ENCODE measurements around the gene ME3.

The ME3 gene

DNA sequence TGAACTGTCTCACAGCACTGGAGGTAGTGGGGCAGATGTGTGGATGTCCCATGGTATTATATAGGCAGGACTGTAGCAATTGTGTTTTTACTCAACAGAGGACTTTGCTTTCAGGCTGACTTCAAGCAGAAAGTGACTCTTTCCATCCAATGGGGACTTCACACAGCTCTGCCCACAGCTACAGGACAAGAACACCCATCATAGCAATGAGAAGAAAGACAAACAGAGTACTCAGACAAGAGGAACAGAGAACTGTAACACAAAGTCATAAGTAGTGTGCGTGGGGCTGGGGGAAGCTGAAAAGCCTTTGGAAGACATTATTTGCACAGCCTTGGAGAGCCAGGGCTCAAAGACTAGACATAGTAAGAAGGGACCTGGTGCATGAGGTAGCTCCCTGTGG, 227.4 kb downstream of the ME3 start:
- H2BK5ac ChIP-seq (ENCODE audit: low read length): no peak overlapping the region
- H3K9ac ChIP-seq (ENCODE audit: low read length): no peak overlapping the region
- H3K4me1 ChIP-seq (ENCODE audit: control insufficient read depth, low read depth, low read length): no peaks in the 10 kb centered on the region
- no peak overlapping the region for H3K27ac ChIP-seq (ENCODE audit: low read depth, low read length)
- no peak overlapping the region for H2BK120ac ChIP-seq (ENCODE audit: low read depth, low read length)
- H3K27me3 ChIP-seq (ENCODE audit: insufficient read depth, low read length, poor library complexity): no peaks in the 10 kb centered on the region
- WGBS (ENCODE audit: extremely low coverage, insufficient coverage, low lambda C conversion rate): no CpG with 5 or more reads among the region's 1 CpG
- no peak overlapping the region for H4K5ac ChIP-seq (ENCODE audit: low read length)
- H3K79me1 ChIP-seq (ENCODE audit: low read length): no peaks in the 10 kb centered on the region
- no peak overlapping the region for H3K4me3 ChIP-seq (ENCODE audit: low read length)
- H3K56ac ChIP-seq (ENCODE audit: low read length): no peak overlapping the region
- no peak for DNase-seq
- H3K18ac ChIP-seq (ENCODE audit: low read length): no peak overlapping the region
- H3K36me3 ChIP-seq (ENCODE audit: control insufficient read depth, insufficient read depth, low read length): no peaks in the 10 kb centered on the region
- no peak overlapping the region for H3K4ac ChIP-seq (ENCODE audit: low read depth, low read length)
- H4K8ac ChIP-seq (ENCODE audit: low read depth, low read length): no peak overlapping the region
- no peaks in the 10 kb centered on the region for H3K79me2 ChIP-seq (ENCODE audit: control insufficient read depth, insufficient read depth, low read length)
- no peak overlapping the region for H3K4me2 ChIP-seq (ENCODE audit: low read length)
- no peak overlapping the region for H3K23ac ChIP-seq (ENCODE audit: low read length)
- no peak overlapping the region for H2BK15ac ChIP-seq (replicated peaks; ENCODE audit: low read depth)
- H2AK5ac ChIP-seq (ENCODE audit: low read length): no peak overlapping the region

DNA sequence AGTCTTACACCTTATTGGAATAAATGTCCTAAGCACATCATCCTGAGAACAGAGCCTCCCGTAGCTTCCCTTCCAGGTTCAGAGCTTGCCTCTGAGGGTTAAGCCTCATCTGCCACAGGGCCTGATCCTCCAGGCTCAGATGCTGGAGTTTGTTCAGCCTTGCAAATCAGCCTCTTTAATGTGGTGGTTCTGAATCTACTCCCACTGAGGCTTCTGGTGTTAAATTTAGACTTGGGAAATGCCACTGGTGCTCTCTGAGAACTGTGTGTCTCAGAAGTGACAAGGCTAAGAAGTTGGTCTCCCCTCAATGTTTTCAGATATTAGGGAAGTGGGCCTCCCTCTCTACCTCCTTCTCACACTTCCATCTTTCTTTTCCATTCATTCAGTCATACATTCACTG, 229.0 kb downstream of the ME3 start:
- no peak overlapping the region for H3K4me3 ChIP-seq (ENCODE audit: low read length)
- no peak for DNase-seq
- H4K5ac ChIP-seq (ENCODE audit: low read length): no peak overlapping the region
- no peak overlapping the region for H3K27ac ChIP-seq (ENCODE audit: low read depth, low read length)
- no peak overlapping the region for H3K4me2 ChIP-seq (ENCODE audit: low read length)
- H3K23ac ChIP-seq (ENCODE audit: low read length): no peak overlapping the region
- no peak overlapping the region for H2BK5ac ChIP-seq (ENCODE audit: low read length)
- H3K27me3 ChIP-seq (ENCODE audit: insufficient read depth, low read length, poor library complexity): no peaks in the 10 kb centered on the region
- H2AK5ac ChIP-seq (ENCODE audit: low read length): no peak overlapping the region
- H3K36me3 ChIP-seq (ENCODE audit: control insufficient read depth, insufficient read depth, low read length): no peaks in the 10 kb centered on the region
- H3K79me1 ChIP-seq (ENCODE audit: low read length): no peaks in the 10 kb centered on the region
- no peak overlapping the region for H3K18ac ChIP-seq (ENCODE audit: low read length)
- H3K4me1 ChIP-seq (ENCODE audit: control insufficient read depth, low read depth, low read length): no peaks in the 10 kb centered on the region
- WGBS (ENCODE audit: extremely low coverage, insufficient coverage, low lambda C conversion rate): no CpG with 5 or more reads among the region's 1 CpG
- no peak overlapping the region for H2BK15ac ChIP-seq (replicated peaks; ENCODE audit: low read depth)
- H3K56ac ChIP-seq (ENCODE audit: low read length): no peak overlapping the region
- H4K8ac ChIP-seq (ENCODE audit: low read depth, low read length): no peak overlapping the region
- no peak overlapping the region for H3K4ac ChIP-seq (ENCODE audit: low read depth, low read length)
- H3K79me2 ChIP-seq (ENCODE audit: control insufficient read depth, insufficient read depth, low read length): no peaks in the 10 kb centered on the region
- H3K9ac ChIP-seq (ENCODE audit: low read length): no peak overlapping the region
- H2BK120ac ChIP-seq (ENCODE audit: low read depth, low read length): no peak overlapping the region

DNA sequence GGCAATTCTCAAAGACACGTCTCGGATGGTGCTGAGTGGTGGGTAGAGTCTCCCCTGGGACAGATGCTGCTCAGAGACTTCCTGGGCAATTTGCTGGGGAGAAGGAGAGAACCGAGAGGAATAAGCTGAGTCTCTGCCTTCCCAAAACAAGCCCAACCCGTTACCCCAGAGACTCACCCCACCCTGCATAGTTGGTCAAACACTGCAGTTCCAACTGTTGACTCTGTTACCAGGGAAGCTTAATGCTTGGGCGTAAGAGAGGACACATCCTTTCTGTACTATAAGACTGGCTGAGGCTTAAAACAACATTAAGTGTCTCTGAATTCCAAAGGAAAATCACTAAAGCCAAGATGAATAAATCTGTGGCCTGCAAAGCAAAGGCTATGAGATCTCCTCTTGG, 229.6 kb downstream of the ME3 start:
- H3K79me2 ChIP-seq (ENCODE audit: control insufficient read depth, insufficient read depth, low read length): no peaks in the 10 kb centered on the region
- H4K5ac ChIP-seq (ENCODE audit: low read length): no peak overlapping the region
- DNase-seq: no peak
- no peaks in the 10 kb centered on the region for H3K36me3 ChIP-seq (ENCODE audit: control insufficient read depth, insufficient read depth, low read length)
- no peak overlapping the region for H3K56ac ChIP-seq (ENCODE audit: low read length)
- H3K79me1 ChIP-seq (ENCODE audit: low read length): no peaks in the 10 kb centered on the region
- no peak overlapping the region for H3K4ac ChIP-seq (ENCODE audit: low read depth, low read length)
- H2AK5ac ChIP-seq (ENCODE audit: low read length): no peak overlapping the region
- no peak overlapping the region for H3K23ac ChIP-seq (ENCODE audit: low read length)
- H2BK5ac ChIP-seq (ENCODE audit: low read length): no peak overlapping the region
- no peak overlapping the region for H3K27ac ChIP-seq (ENCODE audit: low read depth, low read length)
- no peak overlapping the region for H4K8ac ChIP-seq (ENCODE audit: low read depth, low read length)
- WGBS (ENCODE audit: extremely low coverage, insufficient coverage, low lambda C conversion rate): no CpG with 5 or more reads among the region's 5 CpGs
- H3K27me3 ChIP-seq (ENCODE audit: insufficient read depth, low read length, poor library complexity): no peaks in the 10 kb centered on the region
- H2BK15ac ChIP-seq (replicated peaks; ENCODE audit: low read depth): no peak overlapping the region
- no peaks in the 10 kb centered on the region for H3K4me1 ChIP-seq (ENCODE audit: control insufficient read depth, low read depth, low read length)
- H3K9ac ChIP-seq (ENCODE audit: low read length): no peak overlapping the region
- no peak overlapping the region for H3K18ac ChIP-seq (ENCODE audit: low read length)
- H2BK120ac ChIP-seq (ENCODE audit: low read depth, low read length): no peak overlapping the region
- no peak overlapping the region for H3K4me3 ChIP-seq (ENCODE audit: low read length)
- H3K4me2 ChIP-seq (ENCODE audit: low read length): no peak overlapping the region

DNA sequence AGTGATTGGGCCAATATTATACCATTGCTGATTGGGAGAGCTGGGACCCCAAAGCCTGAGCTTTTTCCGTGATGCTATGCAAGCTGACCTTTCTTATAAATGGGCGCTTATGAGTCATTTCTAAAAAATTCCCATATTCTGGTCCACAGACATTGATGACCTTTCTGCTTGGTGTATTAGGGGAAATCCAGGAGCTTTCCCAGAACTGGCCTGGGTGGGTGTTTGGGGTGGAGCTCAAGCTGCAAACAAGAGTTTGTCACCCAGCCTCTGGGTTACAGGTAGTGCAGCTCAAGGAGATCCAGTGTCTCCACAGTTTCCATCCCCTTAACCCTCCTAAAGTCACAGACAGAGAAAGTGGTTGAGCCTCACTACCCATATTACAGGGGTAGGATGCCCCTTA, 230.0 kb downstream of the ME3 start:
- Histone ChIP-seq H3K79me1 (ENCODE audit: low read length) (no peaks in the 10 kb centered on the region), H2BK120ac (ENCODE audit: low read depth, low read length) (no peak overlapping the region), H3K4ac (ENCODE audit: low read depth, low read length) (no peak overlapping the region), H3K27me3 (ENCODE audit: insufficient read depth, low read length, poor library complexity) (no peaks in the 10 kb centered on the region), H2AK5ac (ENCODE audit: low read length) (no peak overlapping the region), H3K4me3 (ENCODE audit: low read length) (no peak overlapping the region), H4K8ac (ENCODE audit: low read depth, low read length) (no peak overlapping the region), H3K18ac (ENCODE audit: low read length) (no peak overlapping the region), H3K4me1 (ENCODE audit: control insufficient read depth, low read depth, low read length) (no peaks in the 10 kb centered on the region), H3K56ac (ENCODE audit: low read length) (no peak overlapping the region), H3K79me2 (ENCODE audit: control insufficient read depth, insufficient read depth, low read length) (no peaks in the 10 kb centered on the region), H2BK15ac (replicated peaks; ENCODE audit: low read depth) (no peak overlapping the region), H3K36me3 (ENCODE audit: control insufficient read depth, insufficient read depth, low read length) (no peaks in the 10 kb centered on the region), H3K27ac (ENCODE audit: low read depth, low read length) (no peak overlapping the region), H3K23ac (ENCODE audit: low read length) (no peak overlapping the region), H3K9ac (ENCODE audit: low read length) (no peak overlapping the region), H2BK5ac (ENCODE audit: low read length) (no peak overlapping the region), H4K5ac (ENCODE audit: low read length) (no peak overlapping the region), H3K4me2 (ENCODE audit: low read length) (no peak overlapping the region)
- no peak for DNase-seq
- WGBS (ENCODE audit: extremely low coverage, insufficient coverage, low lambda C conversion rate): no CpG with 5 or more reads among the region's 2 CpGs

DNA sequence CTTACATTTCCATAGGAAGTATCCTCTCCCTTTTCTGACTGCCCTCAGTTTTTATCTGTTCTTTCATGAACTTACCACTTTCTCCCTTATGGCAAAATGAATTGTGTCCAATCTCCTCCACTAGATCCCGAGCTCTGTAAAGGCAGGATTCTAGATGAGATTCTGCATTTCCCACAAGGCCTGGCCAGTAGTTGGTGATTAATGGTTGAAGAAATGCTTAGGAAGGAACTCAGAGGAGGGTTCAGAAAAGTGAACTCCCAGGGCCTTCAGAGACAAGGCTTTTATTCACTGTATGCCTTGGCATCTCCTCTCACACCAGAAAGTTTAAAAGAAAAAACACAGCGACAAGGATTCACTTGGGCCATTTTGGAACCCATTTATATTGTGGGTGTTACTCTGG, 231.6 kb downstream of the ME3 start:
- Histone ChIP-seq H2AK5ac (ENCODE audit: low read length) (no peak overlapping the region), H3K4me2 (ENCODE audit: low read length) (no peak overlapping the region), H3K4me1 (ENCODE audit: control insufficient read depth, low read depth, low read length) (no peaks in the 10 kb centered on the region), H3K23ac (ENCODE audit: low read length) (no peak overlapping the region), H2BK5ac (ENCODE audit: low read length) (no peak overlapping the region), H2BK15ac (replicated peaks; ENCODE audit: low read depth) (no peak overlapping the region), H3K27ac (ENCODE audit: low read depth, low read length) (no peak overlapping the region), H3K4ac (ENCODE audit: low read depth, low read length) (no peak overlapping the region), H3K27me3 (ENCODE audit: insufficient read depth, low read length, poor library complexity) (no peaks in the 10 kb centered on the region), H3K36me3 (ENCODE audit: control insufficient read depth, insufficient read depth, low read length) (no peaks in the 10 kb centered on the region), H3K79me2 (ENCODE audit: control insufficient read depth, insufficient read depth, low read length) (no peaks in the 10 kb centered on the region), H3K79me1 (ENCODE audit: low read length) (no peaks in the 10 kb centered on the region), H3K9ac (ENCODE audit: low read length) (no peak overlapping the region), H3K18ac (ENCODE audit: low read length) (no peak overlapping the region), H4K8ac (ENCODE audit: low read depth, low read length) (no peak overlapping the region), H3K4me3 (ENCODE audit: low read length) (no peak overlapping the region), H4K5ac (ENCODE audit: low read length) (no peak overlapping the region), H2BK120ac (ENCODE audit: low read depth, low read length) (no peak overlapping the region), H3K56ac (ENCODE audit: low read length) (no peak overlapping the region)
- no peak for DNase-seq
- WGBS (ENCODE audit: extremely low coverage, insufficient coverage, low lambda C conversion rate): no CpG with 5 or more reads among the region's 2 CpGs

DNA sequence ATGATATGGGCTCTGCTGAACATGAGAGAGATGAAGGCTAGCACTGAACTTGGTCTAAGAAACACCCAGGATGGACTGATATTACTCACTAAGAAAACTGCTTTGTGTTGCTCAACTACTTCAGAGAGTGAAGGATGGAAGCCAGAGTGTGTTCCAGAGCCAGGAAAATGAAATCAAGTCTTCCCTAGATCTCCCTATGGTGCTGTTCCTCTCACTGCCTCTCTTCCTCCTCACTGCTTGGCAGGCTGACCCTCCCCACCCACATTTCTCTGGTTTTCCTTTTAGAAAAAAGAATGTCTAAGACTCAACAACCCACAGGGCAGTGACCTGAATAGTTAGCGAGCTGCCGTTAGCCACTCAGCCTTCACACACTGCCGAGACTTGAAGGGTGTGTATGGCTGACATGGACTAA, 232.1 kb downstream of the ME3 start:
- Histone ChIP-seq H3K23ac (ENCODE audit: low read length) (no peak overlapping the region), H3K36me3 (ENCODE audit: control insufficient read depth, insufficient read depth, low read length) (no peaks in the 10 kb centered on the region), H3K4ac (ENCODE audit: low read depth, low read length) (no peak overlapping the region), H2BK120ac (ENCODE audit: low read depth, low read length) (no peak overlapping the region), H3K9ac (ENCODE audit: low read length) (no peak overlapping the region), H3K27me3 (ENCODE audit: insufficient read depth, low read length, poor library complexity) (no peaks in the 10 kb centered on the region), H3K4me2 (ENCODE audit: low read length) (no peak overlapping the region), H2AK5ac (ENCODE audit: low read length) (no peak overlapping the region), H3K18ac (ENCODE audit: low read length) (no peak overlapping the region), H3K27ac (ENCODE audit: low read depth, low read length) (no peak overlapping the region), H3K4me1 (ENCODE audit: control insufficient read depth, low read depth, low read length) (no peaks in the 10 kb centered on the region), H2BK5ac (ENCODE audit: low read length) (no peak overlapping the region), H2BK15ac (replicated peaks; ENCODE audit: low read depth) (no peak overlapping the region), H4K8ac (ENCODE audit: low read depth, low read length) (no peak overlapping the region), H3K56ac (ENCODE audit: low read length) (peak overlapping the region; percentile 27), H3K79me1 (ENCODE audit: low read length) (no peaks in the 10 kb centered on the region), H3K4me3 (ENCODE audit: low read length) (no peak overlapping the region), H3K79me2 (ENCODE audit: control insufficient read depth, insufficient read depth, low read length) (no peaks in the 10 kb centered on the region), H4K5ac (ENCODE audit: low read length) (no peak overlapping the region)
- WGBS (ENCODE audit: extremely low coverage, insufficient coverage, low lambda C conversion rate): no CpG with 5 or more reads among the region's 3 CpGs
- DNase-seq: no peak

All from mesendoderm (in vitro differentiated cells).